ENCODE measurements around the gene LY6G6C. TPM values are rescaled to one million over a fixed set of nuclear protein-coding genes. Genes with fewer than 3 reads are reported as not detected.

The LY6G6C gene
- total RNA-seq, 2 experiments from 2014 or later: not detected

- Mint-ChIP-seq H3K27ac (no peak overlapping the region), H3K9me3 (no peaks in the 10 kb centered on the region), H3K4me3 (no peak overlapping the region), H3K4me1 (ENCODE audit: low read depth) (peaks cover 16% of the 10 kb centered on the region), H3K27me3 (no peaks in the 10 kb centered on the region), H3K36me3 (ENCODE audit: low read depth) (peaks cover 37% of the 10 kb centered on the region)
- ATAC-seq (ENCODE audit: poor library complexity) (no peak), DNase-seq (no peak)
- Histone ChIP-seq H3K27me3 (ENCODE audit: control insufficient read depth in 1 of 2, insufficient read depth in 2 of 2, low read length in 2 of 2) (no peaks in the 10 kb centered on the region), H3K4me3 (ENCODE audit: low read length) (no peak overlapping the region), H3K36me3 (ENCODE audit: insufficient read depth, low read length) (peaks cover 19% of the 10 kb centered on the region), H3K4me1 (ENCODE audit: insufficient read depth, low read length) (peaks cover 15% of the 10 kb centered on the region), H3K27ac (ENCODE audit: low read depth in 1 of 2, low read length in 2 of 2) (no peak overlapping the region), H3K9me3 (ENCODE audit: control insufficient read depth in 1 of 2, insufficient read depth in 1 of 2, low read length in 2 of 2) (no peaks in the 10 kb centered on the region)
- ChIA-PET POLR2A (no interaction called here), CTCF (no interaction called here)
- no peak for TF ChIP-seq CTCF (IDR thresholded peaks at IDR 0.05)
- intact Hi-C loops (cut with DNase I, micrococcal nuclease): no loop called here
Measured at GRCh38 chr6:31676322-31676903, 45.1 kb downstream of the LY6G6C start.

- no peak within 1 kb of the TSS for H3K4me3 ChIP-seq (ENCODE audit: low read length)
- ATAC-seq (ENCODE audit: poor library complexity) (no peak), DNase-seq (no peak)
- H3K27me3 ChIP-seq (ENCODE audit: control insufficient read depth in 1 of 2, insufficient read depth in 2 of 2, low read length in 2 of 2): no peaks in the 10 kb centered on the region
- H3K36me3 ChIP-seq (ENCODE audit: insufficient read depth, low read length): peaks cover 65% of the 10 kb centered on the region
- H3K4me1 ChIP-seq (ENCODE audit: insufficient read depth, low read length): peaks cover 30% of the 10 kb centered on the region
- H3K27ac Mint-ChIP-seq: peak within 1 kb of the TSS; percentile 67
- H3K4me1 Mint-ChIP-seq (ENCODE audit: low read depth): peaks cover 26% of the 10 kb centered on the region
- H3K27me3 Mint-ChIP-seq: no peaks in the 10 kb centered on the region
- peaks cover 87% of the 10 kb centered on the region for H3K36me3 Mint-ChIP-seq (ENCODE audit: low read depth)
- no peaks in the 10 kb centered on the region for H3K9me3 Mint-ChIP-seq
- no peak within 1 kb of the TSS for H3K27ac ChIP-seq (ENCODE audit: low read depth in 1 of 2, low read length in 2 of 2)
- no peak for TF ChIP-seq CTCF (IDR thresholded peaks at IDR 0.05)
- no peaks in the 10 kb centered on the region for H3K9me3 ChIP-seq (ENCODE audit: control insufficient read depth in 1 of 2, insufficient read depth in 1 of 2, low read length in 2 of 2)
- POLR2A ChIA-PET: interaction anchor here (0.8 kb wide), 1 partner anchor 34 kb away, joined by 3 read pairs; the partner anchor contains the start of gene ABHD16A
- CTCF ChIA-PET: no interaction called here
- H3K4me3 Mint-ChIP-seq: peak within 1 kb of the TSS; percentile 56
- intact Hi-C loops (cut with DNase I, micrococcal nuclease): loop anchor here in 1 of 2 experiments (5.0 to 10.0 kb wide), 3 partner anchors 463 to 1535 kb away; partner anchors contain the start of genes FKBPL, GPSM3, HSD17B8 and PBX2
Measured at GRCh38 chr6:31669676-31670075, 51.9 kb downstream of the LY6G6C start, which contains the start of gene LY6G5B. Gene LY6G5B, plus strand, starts transcription at chr6:31669976. Its CDS starts 975 bp downstream, at chr6:31670951.

Small RNAs within 50 kb of the gene (microRNA-seq; reads per million reads assigned to microRNA genes)
- gene MIR4646 (ENCODE audit: borderline microRNAs expressed, borderline replicate concordance): not detected

Other genes with a start within 250 kb of the LY6G6C start
- gene MICB, start 223.6 kb downstream of the LY6G6C start, total RNA-seq: 10 to 100 TPM; 14.3 to 14.7 TPM
- gene MCCD1, start 192.8 kb downstream of the LY6G6C start, total RNA-seq: not detected
- 100 to 1,000 TPM; 483 to 498 TPM for gene DDX39B, start 179.7 kb downstream of the LY6G6C start, total RNA-seq
- gene ATP6V1G2, start 175.1 kb downstream of the LY6G6C start, total RNA-seq: 1 to 10 TPM; 2.6 to 3.3 TPM
- 1 to 10 TPM; 7.6 to 9.3 TPM for gene NFKBIL1, start 174.1 kb downstream of the LY6G6C start, total RNA-seq
- gene LTA, start 149.5 kb downstream of the LY6G6C start, total RNA-seq: 10 to 100 TPM; 15.4 to 16.7 TPM
- 10 to 100 TPM; 33.1 to 34.2 TPM for gene TNF, start 146.2 kb downstream of the LY6G6C start, total RNA-seq
- 100 to 1,000 TPM; 239 to 244 TPM for gene LTB, start 139.3 kb downstream of the LY6G6C start, total RNA-seq
- 10 to 100 TPM in 1 of 2 experiments, 1 to 10 TPM in 1; 8.9 to 10.3 TPM for gene LST1, start 135.5 kb downstream of the LY6G6C start, total RNA-seq
- gene NCR3, start 128.7 kb downstream of the LY6G6C start, total RNA-seq: 1 to 10 TPM; 2.3 to 2.6 TPM
- gene AIF1, start 106.5 kb downstream of the LY6G6C start, total RNA-seq: 10 to 100 TPM; 31.8 to 35.5 TPM
- 100 to 1,000 TPM; 206 to 215 TPM for gene PRRC2A, start 101.0 kb downstream of the LY6G6C start, total RNA-seq
- gene BAG6, start 69.1 kb downstream of the LY6G6C start, total RNA-seq: 100 to 1,000 TPM; 211 TPM
- 1 to 10 TPM; 4.2 to 4.6 TPM for gene APOM, start 65.9 kb downstream of the LY6G6C start, total RNA-seq
- 10 to 100 TPM in 1 of 2 experiments, 1 to 10 TPM in 1; 9.6 to 10.5 TPM for gene C6orf47, start 61.0 kb downstream of the LY6G6C start, total RNA-seq
- gene GPANK1, start 56.7 kb downstream of the LY6G6C start, total RNA-seq: 10 to 100 TPM in 1 of 2 experiments, 1 to 10 TPM in 1; 9.8 to 11.0 TPM
- gene CSNK2B, start 55.7 kb downstream of the LY6G6C start, total RNA-seq: 10 to 100 TPM; 88.0 to 92.6 TPM
- 10 to 100 TPM; 27.0 to 28.0 TPM for gene LY6G5B, start 51.8 kb downstream of the LY6G6C start, total RNA-seq
- under 1 TPM; 0.49 to 0.67 TPM for gene LY6G5C, start 40.7 kb downstream of the LY6G6C start, total RNA-seq
- 10 to 100 TPM; 52.3 to 59.3 TPM for gene ABHD16A, start 18.4 kb downstream of the LY6G6C start, total RNA-seq
- gene LY6G6F, start 14.9 kb downstream of the LY6G6C start, total RNA-seq: not detected
- gene LY6G6D, start 6.4 kb downstream of the LY6G6C start, total RNA-seq: not detected
- gene MPIG6B, start 1.6 kb upstream of the LY6G6C start, total RNA-seq: under 1 TPM; 0.11 to 0.17 TPM
- 1 to 10 TPM; 3.0 to 3.3 TPM for gene DDAH2, start 7.6 kb upstream of the LY6G6C start, total RNA-seq
- gene CLIC1, start 14.8 kb upstream of the LY6G6C start, total RNA-seq: 10 to 100 TPM; 61.2 to 61.5 TPM
- 10 to 100 TPM; 13.6 to 13.7 TPM for gene MSH5, start 18.3 kb upstream of the LY6G6C start, total RNA-seq
- 1 to 10 TPM; 2.7 to 2.8 TPM for gene SAPCD1, start 40.9 kb upstream of the LY6G6C start, total RNA-seq
- 1 to 10 TPM; 1.7 TPM for gene VWA7, start 55.6 kb upstream of the LY6G6C start, total RNA-seq
- 10 to 100 TPM; 43.9 to 44.2 TPM for gene VARS1, start 74.0 kb upstream of the LY6G6C start, total RNA-seq
- gene LSM2, start 85.2 kb upstream of the LY6G6C start, total RNA-seq: 10 to 100 TPM; 12.6 to 13.7 TPM
- 1 to 10 TPM; 1.7 to 1.8 TPM for gene HSPA1L, start 93.5 kb upstream of the LY6G6C start, total RNA-seq
- gene HSPA1A, start 93.8 kb upstream of the LY6G6C start, total RNA-seq: 1 to 10 TPM; 8.1 to 9.8 TPM
- 1 to 10 TPM; 8.3 to 9.8 TPM for gene HSPA1B, start 106.0 kb upstream of the LY6G6C start, total RNA-seq
- gene NEU1, start 141.1 kb upstream of the LY6G6C start, total RNA-seq: 10 to 100 TPM; 19.7 to 21.1 TPM
- under 1 TPM in 1 of 2 experiments, not detected in 1; 0.20 TPM for gene SLC44A4, start 157.3 kb upstream of the LY6G6C start, total RNA-seq
- gene EHMT2, start 176.0 kb upstream of the LY6G6C start, total RNA-seq: 10 to 100 TPM; 36.3 to 36.6 TPM
- gene ZBTB12, start 180.3 kb upstream of the LY6G6C start, total RNA-seq: under 1 TPM; 0.28 to 0.33 TPM
- gene C2, start 206.0 kb upstream of the LY6G6C start, total RNA-seq: 1 to 10 TPM; 1.4 to 2.3 TPM
- 1 to 10 TPM; 1.5 to 2.2 TPM for gene CFB, start 224.3 kb upstream of the LY6G6C start, total RNA-seq
- 10 to 100 TPM; 53.8 to 58.2 TPM for gene NELFE, start 237.2 kb upstream of the LY6G6C start, total RNA-seq
- gene SKIC2, start 237.4 kb upstream of the LY6G6C start, total RNA-seq: 100 to 1,000 TPM; 133 to 141 TPM

Data from CD4-positive, alpha-beta T cell (primary cell).